ENCODE data around the gene FDX2.
"Not testable (repeated sequence)": the region's sequence is repeated elsewhere in the genome, so short reads cannot be mapped to it uniquely, and the experiment has no call there.

FDX2 gene

DNA sequence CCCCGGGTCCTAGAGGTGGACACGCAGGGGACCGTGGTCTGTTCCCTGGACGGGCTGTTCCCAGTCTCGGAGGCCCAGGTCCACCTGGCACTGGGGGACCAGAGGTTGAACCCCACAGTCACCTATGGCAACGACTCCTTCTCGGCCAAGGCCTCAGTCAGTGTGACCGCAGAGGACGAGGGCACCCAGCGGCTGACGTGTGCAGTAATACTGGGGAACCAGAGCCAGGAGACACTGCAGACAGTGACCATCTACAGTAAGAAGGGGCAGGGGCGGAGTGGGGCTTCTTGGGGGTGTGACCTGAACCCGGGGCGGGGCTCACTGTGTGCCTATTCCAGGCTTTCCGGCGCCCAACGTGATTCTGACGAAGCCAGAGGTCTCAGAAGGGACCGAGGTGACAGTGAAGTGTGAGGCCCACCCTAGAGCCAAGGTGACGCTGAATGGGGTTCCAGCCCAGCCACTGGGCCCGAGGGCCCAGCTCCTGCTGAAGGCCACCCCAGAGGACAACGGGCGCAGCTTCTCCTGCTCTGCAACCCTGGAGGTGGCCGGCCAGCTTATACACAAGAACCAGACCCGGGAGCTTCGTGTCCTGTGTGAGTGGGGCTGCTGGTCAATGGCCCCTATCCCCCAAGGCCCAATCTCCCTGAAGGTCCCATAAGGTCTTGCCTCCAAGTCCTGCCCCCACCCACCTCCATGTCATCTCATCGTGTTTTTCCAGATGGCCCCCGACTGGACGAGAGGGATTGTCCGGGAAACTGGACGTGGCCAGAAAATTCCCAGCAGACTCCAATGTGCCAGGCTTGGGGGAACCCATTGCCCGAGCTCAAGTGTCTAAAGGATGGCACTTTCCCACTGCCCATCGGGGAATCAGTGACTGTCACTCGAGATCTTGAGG is 31.5 kb downstream of the FDX2 start:
- Histone ChIP-seq H3K27ac (ENCODE audit: poor library complexity, severe bottlenecking) (no peak overlapping the region), H3K9me3 (ENCODE audit: severe bottlenecking) (no peaks in the 10 kb centered on the region), H3K27me3 (ENCODE audit: insufficient read depth, poor library complexity, severe bottlenecking) (no peaks in the 10 kb centered on the region), H3K4me1 (ENCODE audit: insufficient read depth, poor library complexity, severe bottlenecking) (peaks cover 24% of the 10 kb centered on the region), H3K36me3 (ENCODE audit: low read depth) (no peaks in the 10 kb centered on the region), H3K4me3 (ENCODE audit: severe bottlenecking) (no peak overlapping the region)
- DNase-seq (ENCODE audit: low spot score), result no peak
- TF ChIP-seq, protein P1, sequence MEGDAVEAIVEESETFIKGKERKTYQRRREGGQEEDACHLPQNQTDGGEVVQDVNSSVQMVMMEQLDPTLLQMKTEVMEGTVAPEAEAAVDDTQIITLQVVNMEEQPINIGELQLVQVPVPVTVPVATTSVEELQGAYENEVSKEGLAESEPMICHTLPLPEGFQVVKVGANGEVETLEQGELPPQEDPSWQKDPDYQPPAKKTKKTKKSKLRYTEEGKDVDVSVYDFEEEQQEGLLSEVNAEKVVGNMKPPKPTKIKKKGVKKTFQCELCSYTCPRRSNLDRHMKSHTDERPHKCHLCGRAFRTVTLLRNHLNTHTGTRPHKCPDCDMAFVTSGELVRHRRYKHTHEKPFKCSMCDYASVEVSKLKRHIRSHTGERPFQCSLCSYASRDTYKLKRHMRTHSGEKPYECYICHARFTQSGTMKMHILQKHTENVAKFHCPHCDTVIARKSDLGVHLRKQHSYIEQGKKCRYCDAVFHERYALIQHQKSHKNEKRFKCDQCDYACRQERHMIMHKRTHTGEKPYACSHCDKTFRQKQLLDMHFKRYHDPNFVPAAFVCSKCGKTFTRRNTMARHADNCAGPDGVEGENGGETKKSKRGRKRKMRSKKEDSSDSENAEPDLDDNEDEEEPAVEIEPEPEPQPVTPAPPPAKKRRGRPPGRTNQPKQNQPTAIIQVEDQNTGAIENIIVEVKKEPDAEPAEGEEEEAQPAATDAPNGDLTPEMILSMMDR (IDR thresholded peaks at IDR 0.05; ENCODE audit: poor library complexity, severe bottlenecking), result no peak
- ATAC-seq (ENCODE audit: low read depth), result no peak

DNA sequence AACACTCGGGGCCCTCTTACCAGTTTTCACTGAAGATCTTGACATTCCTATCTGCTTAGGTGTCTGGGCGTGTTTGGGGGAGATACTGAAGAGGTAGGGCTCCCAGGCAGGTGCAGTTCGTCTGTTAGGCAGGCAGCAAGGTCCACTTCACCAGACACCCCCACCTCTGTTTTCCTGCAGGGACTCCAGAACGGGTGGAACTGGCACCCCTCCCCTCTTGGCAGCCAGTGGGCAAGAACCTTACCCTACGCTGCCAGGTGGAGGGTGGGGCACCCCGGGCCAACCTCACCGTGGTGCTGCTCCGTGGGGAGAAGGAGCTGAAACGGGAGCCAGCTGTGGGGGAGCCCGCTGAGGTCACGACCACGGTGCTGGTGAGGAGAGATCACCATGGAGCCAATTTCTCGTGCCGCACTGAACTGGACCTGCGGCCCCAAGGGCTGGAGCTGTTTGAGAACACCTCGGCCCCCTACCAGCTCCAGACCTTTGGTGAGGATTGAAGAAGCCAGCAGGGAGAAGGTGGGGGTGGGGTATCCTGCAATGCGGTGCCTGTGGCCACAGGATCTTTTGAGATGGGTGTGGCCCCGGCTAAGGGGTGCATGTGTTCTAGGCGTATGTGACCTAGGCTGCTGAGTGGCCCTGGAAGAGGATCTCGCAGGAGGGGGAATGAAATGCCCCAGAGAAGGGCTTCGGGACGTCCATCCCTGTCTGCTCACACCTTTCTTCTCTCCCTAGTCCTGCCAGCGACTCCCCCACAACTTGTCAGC is 32.3 kb downstream of the FDX2 start:
- peaks cover 23% of the 10 kb centered on the region for H3K4me1 ChIP-seq (ENCODE audit: insufficient read depth, poor library complexity, severe bottlenecking)
- no peaks in the 10 kb centered on the region for H3K9me3 ChIP-seq (ENCODE audit: severe bottlenecking)
- TF ChIP-seq, protein P1 (IDR thresholded peaks at IDR 0.05; ENCODE audit: poor library complexity, severe bottlenecking), result no peak
- no peaks in the 10 kb centered on the region for H3K36me3 ChIP-seq (ENCODE audit: low read depth)
- H3K27me3 ChIP-seq (ENCODE audit: insufficient read depth, poor library complexity, severe bottlenecking), result no peaks in the 10 kb centered on the region
- DNase-seq (ENCODE audit: low spot score) (no peak), ATAC-seq (ENCODE audit: low read depth) (peak; percentile 58; the same call in 2 of the 3 replicates)
- H3K27ac ChIP-seq (ENCODE audit: poor library complexity, severe bottlenecking), result peak overlapping the region; percentile 14
- H3K4me3 ChIP-seq (ENCODE audit: severe bottlenecking), result no peak overlapping the region

DNA sequence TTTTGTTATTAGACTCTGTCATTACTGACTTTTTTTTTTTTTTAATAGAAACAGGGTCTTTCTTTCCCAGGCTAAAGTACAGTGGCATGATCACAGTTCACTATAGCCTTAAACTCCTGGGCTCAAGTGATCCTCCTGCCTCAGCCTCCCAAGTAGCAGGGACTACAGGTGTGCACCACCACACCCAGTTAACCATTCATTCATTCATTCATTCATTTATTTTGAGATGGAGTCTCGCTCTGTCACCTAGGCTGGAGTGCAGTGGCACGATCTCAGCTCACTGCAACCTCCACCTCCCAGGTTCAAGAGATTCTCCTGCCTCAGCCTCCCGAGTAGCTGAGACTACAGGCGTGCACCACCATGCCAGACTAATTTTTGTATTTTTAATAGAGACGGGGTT is 33.8 kb downstream of the FDX2 start:
- not testable (repeated sequence) for H3K9me3 ChIP-seq (ENCODE audit: severe bottlenecking); DNase-seq (ENCODE audit: low spot score); H3K36me3 ChIP-seq (ENCODE audit: low read depth); H3K27me3 ChIP-seq (ENCODE audit: insufficient read depth, poor library complexity, severe bottlenecking); ATAC-seq (ENCODE audit: low read depth); H3K4me3 ChIP-seq (ENCODE audit: severe bottlenecking); H3K27ac ChIP-seq (ENCODE audit: poor library complexity, severe bottlenecking)
- peaks cover 20% of the 10 kb centered on the region for H3K4me1 ChIP-seq (ENCODE audit: insufficient read depth, poor library complexity, severe bottlenecking)

DNA sequence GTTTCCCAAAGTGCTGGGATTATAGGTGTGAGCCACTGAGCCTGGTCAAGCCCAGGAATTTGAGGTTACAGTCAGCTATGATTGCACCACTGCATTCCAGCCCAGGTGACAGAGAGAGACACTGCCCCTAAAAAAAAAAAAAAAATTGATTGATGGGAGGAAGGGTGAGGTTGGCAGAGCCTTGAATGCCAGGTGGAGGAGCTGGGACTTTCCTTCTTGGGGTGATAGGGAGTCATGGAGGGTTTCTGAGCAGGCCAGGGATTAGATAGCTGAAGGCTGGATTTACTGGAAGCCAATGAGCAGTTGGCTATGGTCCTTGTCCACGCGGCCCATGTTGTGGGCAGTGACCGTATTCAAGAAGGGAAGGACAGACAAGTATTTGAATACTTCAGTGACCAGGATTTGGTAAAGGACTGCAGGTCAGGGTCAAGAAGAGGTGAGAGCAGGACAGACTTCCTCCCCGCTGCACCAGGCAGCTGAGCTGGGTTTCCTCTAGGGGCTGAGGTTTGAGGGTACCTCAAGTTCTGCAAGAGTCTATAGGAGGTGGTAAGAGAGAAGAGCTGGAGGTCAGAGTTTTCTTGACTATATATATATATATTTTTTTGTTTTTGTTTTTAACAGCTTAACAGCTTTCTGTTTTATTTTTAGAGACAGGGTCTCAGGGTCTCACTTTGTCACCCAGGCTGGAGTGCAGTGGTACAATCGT is 35.9 kb downstream of the FDX2 start:
- H3K4me1 ChIP-seq (ENCODE audit: insufficient read depth, poor library complexity, severe bottlenecking), result peaks cover 9% of the 10 kb centered on the region
- no peak overlapping the region for H3K27ac ChIP-seq (ENCODE audit: poor library complexity, severe bottlenecking)
- H3K4me3 ChIP-seq (ENCODE audit: severe bottlenecking), result no peak overlapping the region
- ATAC-seq (ENCODE audit: low read depth) (no peak), DNase-seq (ENCODE audit: low spot score) (no peak)
- no peaks in the 10 kb centered on the region for H3K36me3 ChIP-seq (ENCODE audit: low read depth)
- TF ChIP-seq, protein P1 (IDR thresholded peaks at IDR 0.05; ENCODE audit: poor library complexity, severe bottlenecking), result no peak
- H3K9me3 ChIP-seq (ENCODE audit: severe bottlenecking), result no peaks in the 10 kb centered on the region
- H3K27me3 ChIP-seq (ENCODE audit: insufficient read depth, poor library complexity, severe bottlenecking), result no peaks in the 10 kb centered on the region

DNA sequence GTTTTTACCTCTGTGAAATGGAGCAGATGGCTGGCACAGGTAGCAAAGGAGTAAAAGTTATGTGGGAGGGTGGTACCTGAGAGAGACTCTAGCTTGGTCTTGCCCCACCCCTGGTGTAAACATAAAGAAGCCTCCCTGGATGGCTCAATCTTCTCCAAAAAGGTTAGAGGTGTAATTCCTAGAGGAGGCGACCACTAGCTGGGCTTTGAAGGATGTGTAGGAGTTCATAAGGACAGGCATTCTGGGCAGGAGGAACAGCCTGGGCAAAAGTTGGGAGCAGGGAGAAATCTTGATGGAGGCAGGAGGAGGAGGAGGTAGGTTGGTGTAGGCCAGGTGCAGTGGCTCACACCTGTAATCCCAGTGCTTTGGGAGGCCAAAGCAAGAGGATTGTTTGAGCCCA is 36.9 kb downstream of the FDX2 start:
- DNase-seq (ENCODE audit: low spot score) (no peak), ATAC-seq (ENCODE audit: low read depth) (no peak)
- peaks cover 9% of the 10 kb centered on the region for H3K4me1 ChIP-seq (ENCODE audit: insufficient read depth, poor library complexity, severe bottlenecking)
- H3K4me3 ChIP-seq (ENCODE audit: severe bottlenecking), result no peak overlapping the region
- TF ChIP-seq, protein P1 (IDR thresholded peaks at IDR 0.05; ENCODE audit: poor library complexity, severe bottlenecking), result no peak
- H3K27me3 ChIP-seq (ENCODE audit: insufficient read depth, poor library complexity, severe bottlenecking), result no peaks in the 10 kb centered on the region
- no peak overlapping the region for H3K27ac ChIP-seq (ENCODE audit: poor library complexity, severe bottlenecking)
- H3K9me3 ChIP-seq (ENCODE audit: severe bottlenecking), result no peaks in the 10 kb centered on the region
- H3K36me3 ChIP-seq (ENCODE audit: low read depth), result no peaks in the 10 kb centered on the region
